HepG2 (cell line): ENCODE results near the gene GRB2. TPM values are rescaled to one million over a fixed set of nuclear protein-coding genes. Genes with fewer than 3 reads are reported as not detected.

Source experiments
- HIC2 ChIP-seq: sonication (generic); formaldehyde crosslinking; IDR thresholded peaks from 2 replicates; pipeline ENCODE4 v1.9.0; 2022; ENCODE audit warnings: low read depth, missing genetic modification reagents
- JARID2 ChIP-seq: sonication (generic); formaldehyde crosslinking; IDR thresholded peaks from 2 replicates; pipeline ENCODE4 v1.8.1; 2023; ENCODE audit warnings: missing genetic modification reagents, inconsistent platforms; ENCODE audit not compliant: insufficient replicate concordance
- MIER3 ChIP-seq: IDR thresholded peaks from 2 replicates; pipeline ENCODE4 v1.6.1; 2016; ENCODE audit warnings: missing compliant biosample characterization, borderline replicate concordance
- MZF1 ChIP-seq: sonication (generic); formaldehyde crosslinking; IDR thresholded peaks from 2 replicates; pipeline ENCODE4 v1.8.1; 2023; ENCODE audit warnings: mild to moderate bottlenecking, missing genetic modification reagents, borderline replicate concordance
- NFKB2 ChIP-seq: sonication (generic); formaldehyde crosslinking; IDR thresholded peaks from 2 replicates; pipeline ENCODE4 v1.4.0; 2020; ENCODE audit warnings: missing genetic modification reagents, borderline replicate concordance
- PAX8 ChIP-seq: sonication (generic); formaldehyde crosslinking; IDR thresholded peaks from 2 replicates; pipeline ENCODE4 v1.8.0; 2022; ENCODE audit warnings: mild to moderate bottlenecking, missing genetic modification reagents, borderline replicate concordance
- SRSF1 ChIP-seq: fragments of 200-400 bp; formaldehyde crosslinking; optimal IDR thresholded peaks from 2 replicates; pipeline ENCODE3; 2017; ENCODE audit warnings: mild to moderate bottlenecking, low read depth, low read length, moderate library complexity
- TAF15 ChIP-seq: fragments of 200-400 bp; formaldehyde crosslinking; IDR thresholded peaks from one replicate; pipeline ENCODE4 v1.6.1; 2018; ENCODE audit warnings: mild to moderate bottlenecking, low read depth, low read length; ENCODE audit not compliant: poor library complexity, severe bottlenecking
- TBX2 ChIP-seq: sonication (generic); formaldehyde crosslinking; IDR thresholded peaks from 2 replicates; pipeline ENCODE4 v1.5.0; 2020; ENCODE audit warnings: missing genetic modification reagents, mild to moderate bottlenecking, borderline replicate concordance
- ZFAT ChIP-seq: sonication (generic); formaldehyde crosslinking; conservative IDR thresholded peaks from 2 replicates; pipeline ENCODE4 v1.8.1; 2023; ENCODE audit warnings: missing genetic modification reagents, inconsistent platforms
- ZFYVE20 ChIP-seq: sonication (generic); formaldehyde crosslinking; IDR thresholded peaks from 2 replicates; pipeline ENCODE4 v1.8.0; 2023; ENCODE audit warnings: low read depth, mild to moderate bottlenecking, moderate library complexity, missing genetic modification reagents, borderline replicate concordance
- ZNF232 ChIP-seq: sonication (generic); formaldehyde crosslinking; IDR thresholded peaks from 2 replicates; pipeline ENCODE4 v1.4.0; 2020; ENCODE audit warnings: missing genetic modification reagents, borderline replicate concordance
- ZNF296 ChIP-seq: sonication (generic); formaldehyde crosslinking; conservative IDR thresholded peaks from 2 replicates; pipeline ENCODE4 v1.5.0; 2020; ENCODE audit warnings: mild to moderate bottlenecking, missing genetic modification reagents
- ZNF3 ChIP-seq: IDR thresholded peaks from 2 replicates; pipeline ENCODE4 v1.7.0; 2017; ENCODE audit warnings: inconsistent platforms
- ZNF598 ChIP-seq: sonication (generic); formaldehyde crosslinking; IDR thresholded peaks from 2 replicates; pipeline ENCODE4 v1.5.1; 2020; ENCODE audit warnings: mild to moderate bottlenecking, missing genetic modification reagents, borderline replicate concordance
- ZSCAN25 ChIP-seq: sonication (generic); formaldehyde crosslinking; IDR thresholded peaks from 2 replicates; pipeline ENCODE4 v1.8.0; 2022; ENCODE audit warnings: mild to moderate bottlenecking, missing genetic modification reagents
- polyA plus RNA-seq, 8 experiments: library from polyadenylated mRNA; depleted of rRNA in 3 of 8; stranded (reverse) in 7 of 8; unstranded in 1 of 8; fragments of >200 nt; fragmentation: Illumina TruSeq in 4 of 8; extraction: Trizol in 4 of 8; gene quantifications; 2 replicates each; pipeline versions ENCODE4 v1.2.1 to v1.2.3, GENCODE V29; 2011 to 2016; ENCODE audit warnings: low read depth in 4 of 8, missing spikeins in 1 of 8, mixed read lengths in 1 of 8; ENCODE audit not compliant: insufficient read depth in 1 of 8
- total RNA-seq, 5 experiments: library from RNA; depleted of rRNA; stranded (reverse); fragments of >200 nt; fragmentation: Illumina TruSeq; extraction: Trizol; gene quantifications; 2 replicates each; pipeline ENCODE4 v1.2.3, GENCODE V29; 2016; ENCODE audit warnings: low read depth in 1 of 5
- TF ChIP-seq, protein P1 (sequence below): sonication (generic); formaldehyde crosslinking; IDR thresholded peaks from 2 replicates; pipeline ENCODE4 v1.5.1; 2020; ENCODE audit warnings: missing genetic modification reagents, mild to moderate bottlenecking, borderline replicate concordance
- TF ChIP-seq, protein P2 (sequence below), 2 experiments: sonication (generic) in 1 of 2; formaldehyde crosslinking in 1 of 2; IDR thresholded peaks; 2 replicates each; pipeline versions ENCODE4 v1.4.0 to v1.6.1; 2018 to 2020; ENCODE audit warnings: missing genetic modification reagents in 2 of 2, borderline replicate concordance in 1 of 2, low read depth in 1 of 2, mild to moderate bottlenecking in 1 of 2, missing biosample characterization in 1 of 2
- TF ChIP-seq, protein P3 (sequence below): sonication (generic); formaldehyde crosslinking; IDR thresholded peaks from 2 replicates; pipeline ENCODE4 v1.9.0; 2021; ENCODE audit warnings: missing genetic modification reagents, mild to moderate bottlenecking, borderline replicate concordance

The GRB2 gene
- total and polyA plus RNA-seq, 2 of the 13 experiments (the other 11 are each of a cell fraction or from before 2014, with no cell fraction given), result 84.6 to 92.3 TPM

DNA sequence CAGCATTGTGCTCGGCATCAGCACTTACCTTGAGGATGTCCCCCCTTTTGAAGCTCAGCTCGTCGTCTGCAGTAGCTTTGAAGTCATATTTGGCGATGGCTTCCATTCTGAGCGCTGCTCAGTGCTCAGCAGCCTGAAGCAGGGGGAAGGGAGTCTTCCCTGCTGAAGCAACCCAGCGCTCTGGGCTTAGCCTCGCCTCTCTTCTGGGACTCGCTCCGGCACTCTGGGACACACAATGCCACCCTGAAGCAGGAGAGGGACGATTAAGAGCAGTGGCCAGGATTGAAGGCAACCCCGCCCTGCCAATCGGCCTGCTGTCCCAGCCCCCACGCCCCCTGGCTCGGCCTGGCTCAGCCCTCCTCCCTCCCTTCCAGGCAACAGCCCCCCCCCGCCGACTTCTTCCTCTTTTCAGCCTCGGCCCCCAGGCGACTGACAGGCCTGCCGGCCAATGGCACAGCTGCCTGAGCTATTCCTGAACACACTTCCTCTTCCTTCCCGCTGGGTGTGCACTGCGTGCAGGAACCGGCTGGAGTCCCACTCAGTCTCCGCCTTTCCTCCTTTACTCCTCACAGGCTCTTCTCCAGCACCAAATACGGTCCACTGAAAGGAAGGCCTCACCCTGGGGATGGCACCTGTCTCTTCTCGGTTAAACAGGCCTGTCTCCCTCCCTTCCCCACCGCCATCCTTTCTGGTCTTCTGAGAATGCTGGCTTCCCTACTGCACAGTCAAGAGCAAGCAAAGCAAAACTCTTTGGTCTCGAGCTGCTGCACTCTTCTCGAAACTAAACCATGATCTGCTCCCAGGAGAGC is 11.8 kb downstream of the GRB2 start (continued):
- TF ChIP-seq MZF1 (CRISPR knock-in tag), result no peak
- 0 out of 2 replicates have a peak, but pooled peaks have one; percentile 51 for TF ChIP-seq ZNF3 (CRISPR knock-in tag)
- TF ChIP-seq ZFAT (CRISPR knock-in tag), result no peak
- TF ChIP-seq HIC2 (CRISPR knock-in tag), result peak; percentile 38; the same call in 1 of the 2 replicates
- TF ChIP-seq ZNF296 (CRISPR knock-in tag), result no peak
- TF ChIP-seq, protein P1, sequence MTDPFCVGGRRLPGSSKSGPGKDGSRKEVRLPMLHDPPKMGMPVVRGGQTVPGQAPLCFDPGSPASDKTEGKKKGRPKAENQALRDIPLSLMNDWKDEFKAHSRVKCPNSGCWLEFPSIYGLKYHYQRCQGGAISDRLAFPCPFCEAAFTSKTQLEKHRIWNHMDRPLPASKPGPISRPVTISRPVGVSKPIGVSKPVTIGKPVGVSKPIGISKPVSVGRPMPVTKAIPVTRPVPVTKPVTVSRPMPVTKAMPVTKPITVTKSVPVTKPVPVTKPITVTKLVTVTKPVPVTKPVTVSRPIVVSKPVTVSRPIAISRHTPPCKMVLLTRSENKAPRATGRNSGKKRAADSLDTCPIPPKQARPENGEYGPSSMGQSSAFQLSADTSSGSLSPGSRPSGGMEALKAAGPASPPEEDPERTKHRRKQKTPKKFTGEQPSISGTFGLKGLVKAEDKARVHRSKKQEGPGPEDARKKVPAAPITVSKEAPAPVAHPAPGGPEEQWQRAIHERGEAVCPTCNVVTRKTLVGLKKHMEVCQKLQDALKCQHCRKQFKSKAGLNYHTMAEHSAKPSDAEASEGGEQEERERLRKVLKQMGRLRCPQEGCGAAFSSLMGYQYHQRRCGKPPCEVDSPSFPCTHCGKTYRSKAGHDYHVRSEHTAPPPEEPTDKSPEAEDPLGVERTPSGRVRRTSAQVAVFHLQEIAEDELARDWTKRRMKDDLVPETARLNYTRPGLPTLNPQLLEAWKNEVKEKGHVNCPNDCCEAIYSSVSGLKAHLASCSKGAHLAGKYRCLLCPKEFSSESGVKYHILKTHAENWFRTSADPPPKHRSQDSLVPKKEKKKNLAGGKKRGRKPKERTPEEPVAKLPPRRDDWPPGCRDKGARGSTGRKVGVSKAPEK (CRISPR knock-in tag), result no peak
- TF ChIP-seq PAX8 (CRISPR knock-in tag), result no peak
- TF ChIP-seq, protein P2, sequence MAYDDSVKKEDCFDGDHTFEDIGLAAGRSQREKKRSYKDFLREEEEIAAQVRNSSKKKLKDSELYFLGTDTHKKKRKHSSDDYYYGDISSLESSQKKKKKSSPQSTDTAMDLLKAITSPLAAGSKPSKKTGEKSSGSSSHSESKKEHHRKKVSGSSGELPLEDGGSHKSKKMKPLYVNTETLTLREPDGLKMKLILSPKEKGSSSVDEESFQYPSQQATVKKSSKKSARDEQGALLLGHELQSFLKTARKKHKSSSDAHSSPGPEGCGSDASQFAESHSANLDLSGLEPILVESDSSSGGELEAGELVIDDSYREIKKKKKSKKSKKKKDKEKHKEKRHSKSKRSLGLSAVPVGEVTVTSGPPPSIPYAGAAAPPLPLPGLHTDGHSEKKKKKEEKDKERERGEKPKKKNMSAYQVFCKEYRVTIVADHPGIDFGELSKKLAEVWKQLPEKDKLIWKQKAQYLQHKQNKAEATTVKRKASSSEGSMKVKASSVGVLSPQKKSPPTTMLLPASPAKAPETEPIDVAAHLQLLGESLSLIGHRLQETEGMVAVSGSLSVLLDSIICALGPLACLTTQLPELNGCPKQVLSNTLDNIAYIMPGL (CRISPR knock-in tag; IDR thresholded peaks at IDR 0.05; ENCODE audit: borderline replicate concordance in 1 of 2, low read depth in 1 of 2), result peak; percentile 67 to 77
- TF ChIP-seq ZNF232, result peak; percentile 77; the same call in 1 of the 2 replicates
- no peak for TF ChIP-seq TAF15
- peak; percentile 24; the same call in 1 of the 2 replicates for TF ChIP-seq TBX2 (CRISPR knock-in tag)
- peak; percentile 90; the same call in 1 of the 2 replicates for TF ChIP-seq NFKB2 (CRISPR knock-in tag)
- TF ChIP-seq, protein P3, sequence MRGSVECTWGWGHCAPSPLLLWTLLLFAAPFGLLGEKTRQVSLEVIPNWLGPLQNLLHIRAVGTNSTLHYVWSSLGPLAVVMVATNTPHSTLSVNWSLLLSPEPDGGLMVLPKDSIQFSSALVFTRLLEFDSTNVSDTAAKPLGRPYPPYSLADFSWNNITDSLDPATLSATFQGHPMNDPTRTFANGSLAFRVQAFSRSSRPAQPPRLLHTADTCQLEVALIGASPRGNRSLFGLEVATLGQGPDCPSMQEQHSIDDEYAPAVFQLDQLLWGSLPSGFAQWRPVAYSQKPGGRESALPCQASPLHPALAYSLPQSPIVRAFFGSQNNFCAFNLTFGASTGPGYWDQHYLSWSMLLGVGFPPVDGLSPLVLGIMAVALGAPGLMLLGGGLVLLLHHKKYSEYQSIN (CRISPR knock-in tag), result no peak
- TF ChIP-seq MIER3 (CRISPR knock-in tag), result peak; percentile 71; the same call in 1 of the 2 replicates
- TF ChIP-seq ZFYVE20, result 0 out of 2 replicates have a peak, but pooled peaks have one; percentile 45
- peak; percentile 91 for TF ChIP-seq ZNF598 (CRISPR knock-in tag)
- peak; percentile 45; the same call in 1 of the 2 replicates for TF ChIP-seq ZSCAN25 (CRISPR knock-in tag)
- TF ChIP-seq SRSF1, result peak; percentile 84
- TF ChIP-seq JARID2 (CRISPR knock-in tag), result peak; percentile 41
